Endodermal cell (in vitro differentiated cells): Measurements from ENCODE around the gene CNIH3. TPM values are rescaled to one million over a fixed set of nuclear protein-coding genes. Genes with fewer than 3 reads are reported as not detected.

Experiments
- DNase-seq: peaks from one replicate; pipeline ENCODE4 v3.0.0-alpha.2; 2017
- H3K27ac ChIP-seq: 2 replicates; pipeline ENCODE4 v1.5.1; 2013; ENCODE audit warnings: mild to moderate bottlenecking, low read depth, low read length, moderate library complexity
- H3K27me3 ChIP-seq: 2 replicates; pipeline ENCODE4 v1.6.1; 2013; ENCODE audit warnings: mild to moderate bottlenecking, low read length, moderate library complexity; ENCODE audit not compliant: insufficient read depth, control insufficient read depth, poor library complexity, severe bottlenecking
- H3K36me3 ChIP-seq: 2 replicates; pipeline ENCODE4 v1.7.0; 2013; ENCODE audit warnings: mild to moderate bottlenecking, low read length, moderate library complexity; ENCODE audit not compliant: control insufficient read depth, insufficient read depth
- H3K4me1 ChIP-seq: one replicate; pipeline ENCODE4 v1.7.0; 2013; ENCODE audit warnings: low read length; ENCODE audit not compliant: control insufficient read depth, insufficient read depth
- H3K4me3 ChIP-seq: 2 replicates; pipeline ENCODE4 v1.5.1; 2013; ENCODE audit warnings: mild to moderate bottlenecking, low read length, moderate library complexity
- H3K9ac ChIP-seq: 2 replicates; pipeline ENCODE4 v1.6.1; 2013; ENCODE audit warnings: mild to moderate bottlenecking, low read length, moderate library complexity; ENCODE audit not compliant: poor library complexity, severe bottlenecking; ENCODE audit errors: extremely low read depth
- H3K9me3 ChIP-seq: 2 replicates; pipeline ENCODE4 v1.6.1; 2013; ENCODE audit warnings: mild to moderate bottlenecking, low read length, moderate library complexity; ENCODE audit not compliant: control insufficient read depth
- H3K27ac Mint-ChIP-seq: 2 replicates; pipeline ENCODE4 v1.8.0; 2020; ENCODE audit warnings: mixed read lengths
- H3K27me3 Mint-ChIP-seq: 2 replicates; pipeline ENCODE4 v1.8.0; 2021; ENCODE audit warnings: mild to moderate bottlenecking, mixed read lengths; ENCODE audit not compliant: insufficient read depth
- H3K36me3 Mint-ChIP-seq: 2 replicates; pipeline ENCODE4 v1.8.0; 2020; ENCODE audit warnings: low read depth, mixed read lengths
- H3K4me1 Mint-ChIP-seq: 2 replicates; pipeline ENCODE4 v1.8.0; 2020; ENCODE audit warnings: mixed read lengths
- H3K4me3 Mint-ChIP-seq: 2 replicates; pipeline ENCODE4 v1.8.0; 2020; ENCODE audit warnings: mild to moderate bottlenecking, moderate library complexity, mixed read lengths
- H3K9me3 Mint-ChIP-seq: 2 replicates; pipeline ENCODE4 v1.8.0; 2020; ENCODE audit warnings: mild to moderate bottlenecking, mixed read lengths
- WGBS, 2 experiments: methylation state at CpG; one replicate each; pipeline versions ENCODE4 v1.1.5 to v1.1.7; 2013; ENCODE audit warnings: missing lambda C conversion rate in 2 of 2, mixed read lengths in 1 of 2; ENCODE audit not compliant: insufficient coverage in 1 of 2, insufficient read length in 1 of 2; 5-methylcytosine and 5-hydroxymethylcytosine counted together
- total RNA-seq, 2 donors: library from RNA; stranded (reverse); fragmentation: NEBNext Ultra II Directional in 1 of 2; extraction: Animal tissue kit (Norgen Biotek cat#: 25700) in 1 of 2; gene quantifications; 2 replicates in 1 of 2; 3 replicates in 1 of 2; pipeline ENCODE4 v1.2.1, GENCODE V29; 2021
- TF ChIP-seq, protein P1 (sequence below): fragments of 200-600 bp; sonication (generic); conservative IDR thresholded peaks from 2 replicates; pipeline ENCODE4 v1.5.0; 2021; ENCODE audit warnings: antibody characterized with exemption, mild to moderate bottlenecking

Gene CNIH3
- total RNA-seq, 2 donors from 2014 or later = 4.5 to 6.6 TPM

DNA sequence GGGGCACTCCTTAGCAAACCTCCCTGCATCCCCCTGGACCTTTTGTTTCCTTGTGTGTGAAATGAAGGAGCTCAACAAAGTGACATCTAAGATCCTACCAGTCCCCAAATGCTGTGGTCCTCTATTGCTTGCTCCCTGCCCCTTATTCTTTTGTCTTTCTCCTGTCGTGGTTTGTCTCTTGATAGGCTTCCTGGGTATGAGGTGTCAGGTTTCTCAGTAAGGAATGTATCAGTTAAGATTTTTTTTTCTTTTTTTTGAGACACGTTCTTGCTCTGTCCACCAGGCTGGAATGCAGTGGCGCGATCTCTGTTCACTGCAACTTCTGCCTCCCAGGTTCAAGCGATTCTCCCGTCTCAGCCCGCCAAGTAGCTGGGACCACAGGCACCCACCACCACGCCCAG is 16.8 kb downstream of the CNIH3 start:
- Histone ChIP-seq H3K36me3 (no peaks in the 10 kb centered on the region), H3K27me3 (no peaks in the 10 kb centered on the region), H3K27ac (no peak overlapping the region), H3K4me3 (no peak overlapping the region), H3K9ac (no peak overlapping the region), H3K9me3 (no peaks in the 10 kb centered on the region), H3K4me1 (peaks cover 6% of the 10 kb centered on the region)
- no peak for DNase-seq
- Mint-ChIP-seq H3K9me3 (no peaks in the 10 kb centered on the region), H3K27me3 (no peaks in the 10 kb centered on the region), H3K4me1 (peaks cover 45% of the 10 kb centered on the region), H3K27ac (peak overlapping the region; percentile 41), H3K36me3 (no peaks in the 10 kb centered on the region), H3K4me3 (no peak overlapping the region)
- WGBS, 2 experiments = 88% methylated on average over 8 of the region's 8 CpGs; no CpG with 5 or more reads in 1 of the 2 experiments
- TF ChIP-seq, protein P1, sequence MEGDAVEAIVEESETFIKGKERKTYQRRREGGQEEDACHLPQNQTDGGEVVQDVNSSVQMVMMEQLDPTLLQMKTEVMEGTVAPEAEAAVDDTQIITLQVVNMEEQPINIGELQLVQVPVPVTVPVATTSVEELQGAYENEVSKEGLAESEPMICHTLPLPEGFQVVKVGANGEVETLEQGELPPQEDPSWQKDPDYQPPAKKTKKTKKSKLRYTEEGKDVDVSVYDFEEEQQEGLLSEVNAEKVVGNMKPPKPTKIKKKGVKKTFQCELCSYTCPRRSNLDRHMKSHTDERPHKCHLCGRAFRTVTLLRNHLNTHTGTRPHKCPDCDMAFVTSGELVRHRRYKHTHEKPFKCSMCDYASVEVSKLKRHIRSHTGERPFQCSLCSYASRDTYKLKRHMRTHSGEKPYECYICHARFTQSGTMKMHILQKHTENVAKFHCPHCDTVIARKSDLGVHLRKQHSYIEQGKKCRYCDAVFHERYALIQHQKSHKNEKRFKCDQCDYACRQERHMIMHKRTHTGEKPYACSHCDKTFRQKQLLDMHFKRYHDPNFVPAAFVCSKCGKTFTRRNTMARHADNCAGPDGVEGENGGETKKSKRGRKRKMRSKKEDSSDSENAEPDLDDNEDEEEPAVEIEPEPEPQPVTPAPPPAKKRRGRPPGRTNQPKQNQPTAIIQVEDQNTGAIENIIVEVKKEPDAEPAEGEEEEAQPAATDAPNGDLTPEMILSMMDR = peak; percentile 29

DNA sequence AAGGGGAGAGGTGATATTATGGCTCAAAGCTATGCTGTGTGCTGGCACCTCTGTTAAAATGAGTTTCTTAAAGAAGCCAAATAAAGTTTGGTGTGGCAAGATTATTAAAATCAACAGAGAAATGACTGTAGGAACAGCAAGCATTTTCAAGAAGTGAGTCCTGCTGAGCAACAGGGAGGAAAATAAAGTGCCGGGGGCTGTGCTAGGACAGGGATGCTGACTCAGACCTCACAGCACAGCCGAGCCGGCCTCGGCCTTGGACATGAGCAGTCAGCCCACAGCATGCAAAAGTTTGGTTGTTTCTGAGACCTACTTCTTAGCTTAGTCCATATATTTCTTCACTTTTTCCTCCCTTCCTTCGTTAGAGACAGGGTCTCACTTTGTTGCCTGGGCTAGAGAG is 19.2 kb downstream of the CNIH3 start:
- 93 to 95% methylated on average over 5 of the region's 5 CpGs for WGBS, 2 experiments
- Histone ChIP-seq H3K9me3 (no peaks in the 10 kb centered on the region), H3K36me3 (no peaks in the 10 kb centered on the region), H3K4me3 (peak overlapping the region; percentile 38), H3K9ac (no peak overlapping the region), H3K27ac (no peak overlapping the region), H3K27me3 (no peaks in the 10 kb centered on the region), H3K4me1 (peaks cover 21% of the 10 kb centered on the region)
- TF ChIP-seq, protein P1 = no peak
- Mint-ChIP-seq H3K27me3 (no peaks in the 10 kb centered on the region), H3K27ac (no peak overlapping the region), H3K9me3 (no peaks in the 10 kb centered on the region), H3K4me1 (peaks cover 54% of the 10 kb centered on the region), H3K4me3 (no peak overlapping the region), H3K36me3 (no peaks in the 10 kb centered on the region)
- no peak for DNase-seq

- no peak for DNase-seq
- no peaks in the 10 kb centered on the region for H3K36me3 Mint-ChIP-seq
- TF ChIP-seq, protein P1 = no peak
- no peaks in the 10 kb centered on the region for H3K36me3 ChIP-seq
- H3K27me3 Mint-ChIP-seq = no peaks in the 10 kb centered on the region
- no peaks in the 10 kb centered on the region for H3K27me3 ChIP-seq
- H3K4me3 Mint-ChIP-seq = no peak overlapping the region
- no peak overlapping the region for H3K27ac Mint-ChIP-seq
- no peaks in the 10 kb centered on the region for H3K9me3 ChIP-seq
- no peak overlapping the region for H3K27ac ChIP-seq
- H3K4me3 ChIP-seq = no peak overlapping the region
- WGBS, 2 experiments = 92 to 96% methylated on average over 5 of the region's 5 CpGs
- no peaks in the 10 kb centered on the region for H3K9me3 Mint-ChIP-seq
- no peak overlapping the region for H3K9ac ChIP-seq
- H3K4me1 ChIP-seq = peaks cover 28% of the 10 kb centered on the region
- H3K4me1 Mint-ChIP-seq = peaks cover 59% of the 10 kb centered on the region
These were observed 21.4 kb downstream of the CNIH3 start for GRCh38 chr1:224637515-224637914.
